ENCODE data around the gene MARCHF6. TPM values are rescaled to one million over a fixed set of nuclear protein-coding genes. Genes with fewer than 3 reads are reported as not detected.

The MARCHF6 gene
- total RNA-seq, 4 donors from 2014 or later: 93.5 to 177 (median 111) TPM

- Histone ChIP-seq H3K36me3 (no peaks in the 10 kb centered on the region), H3K4me3 (no peak overlapping the region), H3K27ac (no peak overlapping the region), H3K4me1 (peaks cover 0 to 11% (median 1%) of the 10 kb centered on the region in 4 donors), H3K9me3 (no peaks in the 10 kb centered on the region), H3K27me3 (no peaks in the 10 kb centered on the region)
- WGBS, 2 donors (ENCODE audit: low coverage in 1 of 2): 40 to 85% methylated on average over 2 to 10 of the region's 10 CpGs
- TF ChIP-seq CTCF (IDR thresholded peaks at IDR 0.05) (no peak), POLR2A (IDR thresholded peaks at IDR 0.05) (no peak), EP300 (IDR thresholded peaks at IDR 0.05; ENCODE audit: low read depth) (no peak), POLR2AphosphoS5 (IDR thresholded peaks at IDR 0.05) (no peak)
- DNase-seq: no peak
- intact Hi-C loops (cut with DNase I; ENCODE audit: low total_unique reads) (no loop called here), in situ Hi-C loops (cut with MboI; ENCODE audit: low pct_ligation_motif_present in 1 of 4, low pct_unique_long_range_greater_than_20kb in 1 of 4, low sequenced_read_pairs in 3 of 4) (no loop called here)
These were observed 41.7 kb upstream of the MARCHF6 start for GRCh38 chr5:10311595-10312425.

- 78 to 92% methylated on average over 2 to 5 of the region's 5 CpGs for WGBS, 2 donors (ENCODE audit: low coverage in 1 of 2)
These were observed 38.3 kb upstream of the MARCHF6 start for GRCh38 chr5:10315201-10315600.

GRCh38 chr5:10315824-10316509, 37.5 kb upstream of the MARCHF6 start:
- Histone ChIP-seq H3K9me3 (no peaks in the 10 kb centered on the region), H3K27me3 (no peaks in the 10 kb centered on the region), H3K27ac (no peak overlapping the region), H3K36me3 (no peaks in the 10 kb centered on the region), H3K4me1 (no peaks in the 10 kb centered on the region), H3K4me3 (no peak overlapping the region)
- DNase-seq: no peak
- intact Hi-C loops (cut with DNase I; ENCODE audit: low total_unique reads) (no loop called here), in situ Hi-C loops (cut with MboI; ENCODE audit: low pct_ligation_motif_present in 1 of 4, low pct_unique_long_range_greater_than_20kb in 1 of 4, low sequenced_read_pairs in 3 of 4) (no loop called here)
- 92 to 94% methylated on average over 2 to 15 of the region's 15 CpGs for WGBS, 2 donors (ENCODE audit: low coverage in 1 of 2)
- no peak for TF ChIP-seq POLR2A (IDR thresholded peaks at IDR 0.05)
- no peak for TF ChIP-seq POLR2AphosphoS5 (IDR thresholded peaks at IDR 0.05)
- no peak for TF ChIP-seq EP300 (IDR thresholded peaks at IDR 0.05; ENCODE audit: low read depth)
- no peak for TF ChIP-seq CTCF (IDR thresholded peaks at IDR 0.05)

More at GRCh38 chr5:10315201-10315600, 38.3 kb upstream of the MARCHF6 start:
- intact Hi-C loops (cut with DNase I; ENCODE audit: low total_unique reads) (no loop called here), in situ Hi-C loops (cut with MboI; ENCODE audit: low pct_ligation_motif_present in 1 of 4, low pct_unique_long_range_greater_than_20kb in 1 of 4, low sequenced_read_pairs in 3 of 4) (no loop called here)
- H3K27me3 ChIP-seq: no peaks in the 10 kb centered on the region
- H3K4me3 ChIP-seq: no peak overlapping the region
- no peaks in the 10 kb centered on the region for H3K36me3 ChIP-seq
- TF ChIP-seq POLR2AphosphoS5 (IDR thresholded peaks at IDR 0.05): no peak
- TF ChIP-seq CTCF (IDR thresholded peaks at IDR 0.05): no peak
- TF ChIP-seq POLR2A (IDR thresholded peaks at IDR 0.05): no peak
- TF ChIP-seq EP300 (IDR thresholded peaks at IDR 0.05; ENCODE audit: low read depth): no peak
- no peak for DNase-seq
- peaks cover 0 to 5% (median 0%) of the 10 kb centered on the region in 4 donors for H3K4me1 ChIP-seq
- H3K9me3 ChIP-seq: no peaks in the 10 kb centered on the region
- H3K27ac ChIP-seq: no peak overlapping the region

GRCh38 chr5:10317825-10318682, 35.4 kb upstream of the MARCHF6 start:
- WGBS, 2 donors (ENCODE audit: low coverage in 1 of 2): 57 to 77% methylated on average over 3 to 6 of the region's 6 CpGs

More at GRCh38 chr5:10317825-10318682, 35.4 kb upstream of the MARCHF6 start:
- TF ChIP-seq POLR2AphosphoS5 (IDR thresholded peaks at IDR 0.05): no peak
- no peak for TF ChIP-seq CTCF (IDR thresholded peaks at IDR 0.05)
- no peak for TF ChIP-seq POLR2A (IDR thresholded peaks at IDR 0.05)
- TF ChIP-seq EP300 (IDR thresholded peaks at IDR 0.05; ENCODE audit: low read depth): no peak
- Histone ChIP-seq H3K27ac (no peak overlapping the region), H3K27me3 (no peaks in the 10 kb centered on the region), H3K4me3 (no peak overlapping the region), H3K36me3 (no peaks in the 10 kb centered on the region), H3K9me3 (no peaks in the 10 kb centered on the region), H3K4me1 (no peaks in the 10 kb centered on the region)
- intact Hi-C loops (cut with DNase I; ENCODE audit: low total_unique reads) (no loop called here), in situ Hi-C loops (cut with MboI; ENCODE audit: low pct_ligation_motif_present in 1 of 4, low pct_unique_long_range_greater_than_20kb in 1 of 4, low sequenced_read_pairs in 3 of 4) (no loop called here)
- no peak for DNase-seq

Measured in transverse colon (tissue), 4 donors.